ENCODE results near the gene POU3F3. TPM values are rescaled to one million over a fixed set of nuclear protein-coding genes. Genes with fewer than 3 reads are reported as not detected.
A peak's percentile ranks its signal among the peaks of the same experiment; 100 is the strongest.

POU3F3 gene
- total and polyA plus RNA-seq, 2 of the 8 experiments (the other 6 are each of a cell fraction or from before 2014, with no cell fraction given): 0.09 TPM; not detected in 1

DNA sequence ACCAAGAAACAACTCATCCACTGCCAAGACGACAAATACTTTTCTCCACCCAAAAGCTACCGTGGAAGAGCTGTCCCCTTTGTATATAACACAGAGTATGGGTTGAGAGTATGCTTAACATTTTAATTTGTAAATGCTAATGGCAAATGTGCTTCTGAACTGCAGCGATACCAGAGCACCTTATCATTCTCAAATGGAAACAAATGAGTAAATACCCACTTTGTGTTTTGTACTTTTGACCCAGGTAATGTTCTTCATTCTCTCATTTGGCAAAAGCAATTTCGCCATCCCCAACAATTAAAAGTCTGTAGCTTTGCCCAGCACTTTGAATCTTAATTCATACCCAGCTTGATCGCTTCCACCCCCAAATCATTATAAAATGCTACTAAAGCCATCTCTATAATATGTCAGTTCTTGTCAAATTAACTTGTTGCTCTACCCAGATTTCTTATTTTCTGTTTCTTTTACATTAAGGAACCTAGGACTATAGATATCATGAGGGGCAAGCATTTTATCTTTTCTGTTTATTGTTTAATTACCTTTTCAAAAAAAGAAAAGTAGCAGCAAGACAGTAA is 6.2 kb upstream of the POU3F3 start:
- Histone ChIP-seq H3K18ac (ENCODE audit: extremely low read depth, low read length) (no peak overlapping the region), H3K23ac (ENCODE audit: insufficient read length) (no peak overlapping the region), H2BK12ac (ENCODE audit: low read depth, low read length) (no peak overlapping the region), H3K27me3 (replicated peaks in 1 of 4; ENCODE audit: control insufficient read depth in 3 of 4, extremely low read depth in 1 of 4, insufficient read depth in 3 of 4, low read length in 3 of 4) (peaks cover 65 to 98% (median 85%) of the 10 kb centered on the region in 4 experiments), H2AFZ (ENCODE audit: low read length) (no peak overlapping the region), H3K79me1 (ENCODE audit: low read depth, low read length) (no peaks in the 10 kb centered on the region), H3K4me2 (ENCODE audit: insufficient read depth in 1 of 2, low read depth in 2 of 2, low read length in 2 of 2) (no peak overlapping the region; a peak in 1 of 4 replicates), H3K4me1 (replicated peaks in 1 of 4; ENCODE audit: control insufficient read depth in 3 of 4, insufficient read depth in 4 of 4, low read length in 3 of 4) (peaks cover 18 to 50% (median 27%) of the 10 kb centered on the region in 4 experiments), H3K4ac (replicated peaks; ENCODE audit: insufficient read length, low read depth, low read length) (no peak overlapping the region), H3K79me2 (ENCODE audit: control insufficient read depth in 1 of 2, insufficient read depth in 2 of 2, low read length in 2 of 2) (no peaks in the 10 kb centered on the region), H2AK5ac (ENCODE audit: low read depth, low read length) (no peak overlapping the region), H2BK120ac (replicated peaks; ENCODE audit: low read depth, low read length) (no peak overlapping the region), H3K27ac (ENCODE audit: low read depth, low read length) (no peak overlapping the region), H4K8ac (ENCODE audit: extremely low read depth, insufficient read depth, low read length) (no peak overlapping the region), H3K23me2 (ENCODE audit: low read depth, low read length) (peaks cover 12% of the 10 kb centered on the region), H3K14ac (ENCODE audit: insufficient read length) (no peak overlapping the region), H2BK5ac (ENCODE audit: low read depth, low read length) (no peak overlapping the region), H2BK15ac (ENCODE audit: low read length) (no peak overlapping the region), H2BK20ac (ENCODE audit: low read length) (no peak overlapping the region), H3K9me3 (ENCODE audit: insufficient read depth in 2 of 2, low read depth in 1 of 2, low read length in 1 of 2) (no peaks in the 10 kb centered on the region), H3K4me3 (ENCODE audit: extremely low read depth in 1 of 4, insufficient read depth in 2 of 4, low read depth in 3 of 4, low read length in 4 of 4) (no peak overlapping the region), H4K5ac (ENCODE audit: insufficient read length, low read depth, low read length) (no peak overlapping the region), H4K91ac (replicated peaks; ENCODE audit: insufficient read length, low read length) (no peak overlapping the region), H3K36me3 (ENCODE audit: control insufficient read depth in 2 of 4, insufficient read depth in 4 of 4, low read length in 3 of 4) (no peaks in the 10 kb centered on the region), H4K20me1 (replicated peaks in 1 of 2; ENCODE audit: control insufficient read depth in 1 of 2, insufficient read depth in 2 of 2, low read length in 2 of 2) (peaks cover 0 to 4% of the 10 kb centered on the region in 2 experiments), H3K56ac (replicated peaks; ENCODE audit: insufficient read length, low read depth, low read length) (no peak overlapping the region), H3K9ac (replicated peaks in 1 of 4; ENCODE audit: extremely low read depth in 1 of 4, low read depth in 3 of 4, low read length in 3 of 4) (no peak overlapping the region)
- WGBS, 2 experiments (ENCODE audit: extremely low coverage in 1 of 2, insufficient coverage in 1 of 2, insufficient read length in 1 of 2, insufficient replicate concordance in 2 of 2, low coverage in 1 of 2, low lambda C conversion rate in 2 of 2, missing lambda C conversion rate in 1 of 2): 17% methylated on average over 5 of the region's 5 CpGs; no CpG with 5 or more reads in 1 of the 2 experiments
- no peak for FAIRE-seq
- CTCF ChIA-PET (ENCODE audit: partially characterized antibody): interaction anchor here (1.1 to 5.0 kb wide), 7 partner anchors 12 to 888 kb away, joined by 4 to 60 read pairs (median 10); no protein-coding TSS in a partner anchor
- POLR2A ChIA-PET (ENCODE audit: partially characterized antibody): interaction anchor here (1.3 kb wide), 1 partner anchor 14 kb away, joined by 3 read pairs; no protein-coding TSS in a partner anchor
- no peak for TF ChIP-seq TAF7 (optimal IDR thresholded peaks at IDR 0.05; ENCODE audit: borderline replicate concordance, low read depth, low read length)
- no peak for TF ChIP-seq FOSL1 (IDR thresholded peaks at IDR 0.05; ENCODE audit: insufficient read depth, low read depth, low read length)
- TF ChIP-seq SIN3A (conservative IDR thresholded peaks at IDR 0.05 in 1 of 2, IDR thresholded peaks at IDR 0.05 in 1 of 2; ENCODE audit: low read depth in 1 of 2, low read length in 2 of 2): no peak
- TF ChIP-seq EZH2 (IDR thresholded peaks at IDR 0.05; ENCODE audit: low read depth, low read length, severe bottlenecking): peak; percentile 2
- no peak for TF ChIP-seq CTBP2 (IDR thresholded peaks at IDR 0.05; ENCODE audit: borderline replicate concordance, insufficient read depth, insufficient read length, low read length)
- TF ChIP-seq GTF2F1 (IDR thresholded peaks at IDR 0.05; ENCODE audit: borderline replicate concordance, low read depth, low read length): no peak
- no peak for TF ChIP-seq CEBPB (IDR thresholded peaks at IDR 0.05; ENCODE audit: low read depth, low read length)
- DNase-seq (ENCODE audit: low read depth in 1 of 2, low spot score in 2 of 2): no peak
